Activated naive CD4-positive, alpha-beta T cell treated with anti-CD3 and anti-CD28 coated beads, Interleukin-2, amount 10 ng/mL, durations not matched to agents 7 days and 5 days (primary cell): Measurements from ENCODE around the gene GREB1L.

Experiments
- CTCF ChIA-PET: fragments of 350-600 bp; sonication (Branson Sonifier 250); formaldehyde crosslinking; loops from one replicate; lab custom pipeline; 2021; ENCODE audit warnings: antibody characterized with exemption; lab: Charles Lee
- DNase-seq: peaks from one replicate; pipeline ENCODE4 v3.0.0-alpha.2; 2020
- H3K27ac Mint-ChIP-seq: one replicate; pipeline ENCODE4 v1.8.0; 2021; ENCODE audit warnings: mild to moderate bottlenecking, moderate library complexity, mixed read lengths
- H3K27me3 Mint-ChIP-seq: one replicate; pipeline ENCODE4 v1.8.0; 2021; ENCODE audit warnings: mild to moderate bottlenecking, mixed read lengths
- H3K36me3 Mint-ChIP-seq: one replicate; pipeline ENCODE4 v1.8.0; 2021; ENCODE audit warnings: mixed read lengths
- H3K4me1 Mint-ChIP-seq: one replicate; pipeline ENCODE4 v1.8.0; 2021; ENCODE audit warnings: mixed read lengths
- H3K4me3 Mint-ChIP-seq: one replicate; pipeline ENCODE4 v1.8.0; 2021; ENCODE audit warnings: mild to moderate bottlenecking, moderate library complexity, mixed read lengths
- H3K9me3 Mint-ChIP-seq: one replicate; pipeline ENCODE4 v1.8.0; 2021; ENCODE audit warnings: mixed read lengths

Gene GREB1L

DNA sequence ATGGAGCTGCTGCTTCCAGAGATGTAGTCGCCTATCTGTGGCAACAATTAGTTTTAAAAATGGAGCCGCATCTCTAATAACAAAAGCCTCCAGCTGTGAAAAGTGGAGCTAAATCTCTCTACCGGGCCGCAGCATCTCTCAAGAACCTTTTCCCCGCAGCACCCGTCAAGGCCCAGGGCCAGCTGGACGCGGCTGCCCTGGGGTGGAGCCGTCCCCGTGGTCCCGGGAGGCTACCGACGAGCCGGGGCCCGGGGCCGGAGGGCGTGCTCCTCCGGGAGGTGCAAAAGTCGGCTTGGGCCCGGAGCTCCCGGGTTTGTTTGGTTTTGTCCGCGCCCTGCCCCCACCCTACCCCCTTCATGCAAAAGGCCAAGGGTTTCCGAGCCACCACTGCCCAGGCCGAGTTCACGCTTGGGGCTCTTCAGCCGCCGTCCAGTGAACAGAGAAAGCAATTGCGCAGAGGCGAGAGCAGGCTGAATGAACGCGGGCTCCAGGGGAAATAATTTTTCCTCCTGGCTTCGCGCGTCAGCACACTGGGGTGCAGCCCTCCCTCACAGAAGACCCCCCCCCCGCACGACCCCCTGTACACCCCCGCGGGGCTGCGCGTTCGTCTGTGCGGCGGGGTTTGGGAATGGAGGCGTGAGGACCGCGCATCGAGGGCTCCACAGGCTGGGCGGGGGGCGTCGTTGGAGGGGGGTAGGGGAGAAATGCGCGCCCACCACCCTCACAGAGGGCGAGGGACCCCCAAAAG is 557 bp upstream of the GREB1L start:
- DNase-seq = no peak
- H3K4me3 Mint-ChIP-seq = no peak overlapping the region

DNA sequence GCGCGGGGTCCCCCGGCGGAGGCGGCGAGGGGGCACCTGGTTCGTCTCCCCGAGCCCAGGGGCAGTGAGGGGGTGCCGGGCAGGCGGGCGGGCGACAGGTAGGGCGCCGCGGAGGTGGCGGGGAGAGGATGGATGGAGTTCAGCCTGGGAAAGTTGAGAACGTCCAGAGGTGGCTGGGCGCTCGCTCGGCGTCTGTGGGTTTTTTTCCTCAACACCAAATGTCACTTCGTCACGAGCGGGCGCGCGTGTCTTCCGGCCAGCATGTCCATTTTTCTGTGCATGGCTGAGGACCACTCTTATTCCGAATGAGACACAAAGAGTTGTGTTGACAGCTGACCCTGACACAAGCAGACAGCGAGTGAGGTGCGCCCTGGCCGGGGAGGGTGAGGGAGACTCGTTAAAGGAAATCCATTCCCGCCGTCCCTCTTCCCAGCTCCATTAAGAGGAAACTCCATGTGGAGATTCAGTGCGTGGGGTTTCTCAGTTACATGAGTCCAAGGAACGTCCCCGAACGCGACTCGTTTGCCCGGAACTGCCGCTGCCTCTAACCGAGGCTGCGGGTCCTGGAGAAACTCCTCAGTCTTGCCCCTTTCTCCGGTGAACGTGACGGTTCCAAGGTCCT is 859 bp downstream of the GREB1L start:
- Mint-ChIP-seq H3K27me3 (peaks cover 58% of the 10 kb centered on the region), H3K4me1 (peaks cover 5% of the 10 kb centered on the region), H3K9me3 (no peaks in the 10 kb centered on the region), H3K27ac (no peak overlapping the region), H3K4me3 (peak overlapping the region; percentile 29), H3K36me3 (no peaks in the 10 kb centered on the region)
- CTCF ChIA-PET = no interaction called here
- no peak for DNase-seq

More for the DNA sequence above, 557 bp upstream of the GREB1L start:
- Mint-ChIP-seq H3K27ac (no peak overlapping the region), H3K4me1 (peaks cover 5% of the 10 kb centered on the region), H3K36me3 (no peaks in the 10 kb centered on the region), H3K27me3 (peaks cover 58% of the 10 kb centered on the region), H3K9me3 (no peaks in the 10 kb centered on the region)
- CTCF ChIA-PET = no interaction called here

DNA sequence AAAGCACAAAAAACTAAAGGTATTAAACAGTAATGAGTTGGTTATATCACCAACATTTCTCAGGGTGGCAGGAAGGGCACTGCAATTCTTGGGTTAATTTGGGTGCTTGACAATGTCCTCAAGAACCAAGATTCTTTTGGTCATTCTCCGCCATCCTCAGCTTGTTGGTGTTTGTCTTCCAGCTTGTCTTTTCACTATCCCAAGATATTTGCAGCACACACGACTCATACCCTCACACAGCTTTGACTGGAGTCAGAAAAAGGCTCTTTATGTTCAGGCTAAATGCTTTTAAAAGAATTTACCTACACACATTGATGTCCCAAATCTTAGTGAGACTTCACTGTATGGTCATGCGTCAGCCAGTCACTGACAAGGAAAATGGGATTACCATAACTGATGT is 12.5 kb downstream of the GREB1L start:
- CTCF ChIA-PET = no interaction called here
- H3K27ac Mint-ChIP-seq = no peak overlapping the region
- no peaks in the 10 kb centered on the region for H3K9me3 Mint-ChIP-seq
- no peaks in the 10 kb centered on the region for H3K4me1 Mint-ChIP-seq
- peaks cover 9% of the 10 kb centered on the region for H3K27me3 Mint-ChIP-seq
- no peak overlapping the region for H3K4me3 Mint-ChIP-seq
- DNase-seq = no peak
- H3K36me3 Mint-ChIP-seq = no peaks in the 10 kb centered on the region

DNA sequence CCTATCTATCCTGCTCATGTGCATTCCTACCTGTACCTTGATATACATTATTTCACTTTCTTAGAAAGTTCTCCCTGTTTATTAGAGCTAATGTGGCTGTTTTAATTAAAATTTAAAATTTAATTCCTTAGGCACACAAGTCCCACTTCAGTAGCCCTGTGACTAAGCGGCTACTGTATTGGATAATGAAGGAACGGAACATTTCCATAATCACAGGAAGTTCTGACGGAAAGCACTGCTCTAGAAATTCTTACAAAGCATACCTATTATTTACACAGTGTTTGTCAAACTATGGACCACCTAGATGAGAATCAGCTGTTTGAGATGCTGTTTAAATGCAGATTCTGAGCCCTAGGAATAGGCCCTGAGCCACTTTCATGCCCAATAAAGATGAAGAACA is 13.2 kb downstream of the GREB1L start:
- H3K36me3 Mint-ChIP-seq = no peaks in the 10 kb centered on the region
- peaks cover 5% of the 10 kb centered on the region for H3K27me3 Mint-ChIP-seq
- CTCF ChIA-PET = no interaction called here

DNA sequence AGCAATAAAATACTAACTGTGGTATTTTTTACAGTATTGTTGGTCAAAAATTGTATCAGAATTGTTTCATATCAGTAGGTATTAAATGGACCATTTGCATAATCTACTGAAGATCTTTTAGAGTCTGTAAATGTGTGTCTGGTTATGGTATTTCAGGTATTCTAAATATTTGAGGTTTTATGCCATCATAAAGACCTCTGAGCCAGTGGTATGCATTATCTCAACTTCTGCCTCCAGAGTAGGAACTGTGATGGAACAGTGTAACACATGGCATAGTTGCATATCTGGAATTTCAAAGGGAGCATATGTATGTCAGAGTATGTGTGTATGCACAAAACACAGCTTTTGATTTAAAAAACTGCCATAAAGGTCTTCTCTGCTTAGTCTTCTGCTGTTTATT is 15.4 kb downstream of the GREB1L start:
- DNase-seq = no peak
- Mint-ChIP-seq H3K9me3 (no peaks in the 10 kb centered on the region), H3K4me1 (no peaks in the 10 kb centered on the region), H3K36me3 (no peaks in the 10 kb centered on the region), H3K27me3 (peaks cover 5% of the 10 kb centered on the region), H3K4me3 (no peak overlapping the region), H3K27ac (no peak overlapping the region)
- CTCF ChIA-PET = no interaction called here

More for the DNA sequence above, 13.2 kb downstream of the GREB1L start:
- H3K9me3 Mint-ChIP-seq = no peaks in the 10 kb centered on the region
- no peak overlapping the region for H3K4me3 Mint-ChIP-seq
- no peak overlapping the region for H3K27ac Mint-ChIP-seq
- DNase-seq = no peak
- H3K4me1 Mint-ChIP-seq = no peaks in the 10 kb centered on the region

DNA sequence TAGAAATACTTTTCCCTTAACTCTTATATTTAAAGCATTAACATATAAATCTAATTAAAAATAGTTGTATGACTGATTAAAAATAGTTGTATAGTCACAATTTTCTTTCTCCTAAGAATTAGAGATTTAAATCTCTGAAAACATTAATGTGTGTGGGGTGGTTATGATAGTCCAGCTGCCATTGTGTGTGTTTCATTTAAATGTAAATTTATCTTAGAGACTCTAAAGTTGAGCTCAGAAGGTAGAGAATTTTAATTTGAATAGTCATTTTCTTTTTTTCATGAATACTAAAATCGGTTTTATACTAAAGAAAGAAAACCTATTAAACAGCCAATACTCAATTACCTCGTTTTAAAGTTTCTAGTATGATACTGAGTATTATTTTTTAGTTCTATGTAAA is 18.6 kb downstream of the GREB1L start:
- CTCF ChIA-PET = no interaction called here
- Mint-ChIP-seq H3K27ac (no peak overlapping the region), H3K36me3 (no peaks in the 10 kb centered on the region), H3K9me3 (no peaks in the 10 kb centered on the region), H3K4me3 (no peak overlapping the region), H3K27me3 (no peaks in the 10 kb centered on the region), H3K4me1 (no peaks in the 10 kb centered on the region)
- no peak for DNase-seq

DNA sequence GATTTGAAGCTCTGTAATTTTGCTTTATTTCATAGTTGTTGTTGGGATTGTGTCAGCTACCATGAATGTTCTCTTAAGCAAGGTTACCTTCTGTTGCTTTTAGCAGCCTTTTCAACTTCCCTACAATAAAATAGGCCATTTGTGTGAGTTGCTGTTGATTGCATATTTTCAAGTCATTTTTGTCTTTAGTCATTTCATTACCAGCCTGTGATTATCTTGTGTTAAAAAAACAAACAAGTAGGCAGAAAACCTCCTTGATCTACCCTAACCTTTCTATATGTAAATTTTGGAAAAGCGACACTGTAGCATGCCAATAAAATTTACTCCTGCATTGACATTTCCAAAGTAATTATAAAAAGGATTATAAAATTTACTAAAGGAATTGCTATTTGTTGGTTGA is 19.3 kb downstream of the GREB1L start:
- H3K9me3 Mint-ChIP-seq = no peaks in the 10 kb centered on the region
- H3K36me3 Mint-ChIP-seq = no peaks in the 10 kb centered on the region
- no peak for DNase-seq
- H3K27me3 Mint-ChIP-seq = no peaks in the 10 kb centered on the region
- CTCF ChIA-PET = no interaction called here
- no peak overlapping the region for H3K27ac Mint-ChIP-seq
- no peak overlapping the region for H3K4me3 Mint-ChIP-seq
- no peaks in the 10 kb centered on the region for H3K4me1 Mint-ChIP-seq

DNA sequence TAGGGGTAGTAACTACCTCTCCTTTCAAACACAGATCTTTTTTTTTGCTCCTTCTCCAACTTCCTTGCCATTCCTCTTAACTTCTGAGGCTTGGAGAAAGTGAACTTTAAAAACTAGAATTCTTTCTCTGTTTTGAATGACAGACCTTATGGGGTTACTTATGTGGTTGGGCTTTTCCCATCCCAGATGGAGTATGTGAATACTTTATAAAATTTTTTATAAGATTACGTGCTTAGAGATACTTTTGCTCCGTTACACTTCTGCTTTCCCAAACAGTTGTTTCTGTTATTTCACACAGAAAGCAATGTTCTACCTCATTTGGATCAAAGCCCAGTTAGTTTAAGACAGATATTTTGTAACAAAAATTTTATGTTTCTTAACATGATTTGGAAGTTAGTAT is 20.2 kb downstream of the GREB1L start:
- no peaks in the 10 kb centered on the region for H3K27me3 Mint-ChIP-seq
- no peak for DNase-seq
- no peaks in the 10 kb centered on the region for H3K9me3 Mint-ChIP-seq
- no peak overlapping the region for H3K4me3 Mint-ChIP-seq
- no peak overlapping the region for H3K27ac Mint-ChIP-seq
- CTCF ChIA-PET = no interaction called here
- H3K4me1 Mint-ChIP-seq = no peaks in the 10 kb centered on the region
- H3K36me3 Mint-ChIP-seq = no peaks in the 10 kb centered on the region

DNA sequence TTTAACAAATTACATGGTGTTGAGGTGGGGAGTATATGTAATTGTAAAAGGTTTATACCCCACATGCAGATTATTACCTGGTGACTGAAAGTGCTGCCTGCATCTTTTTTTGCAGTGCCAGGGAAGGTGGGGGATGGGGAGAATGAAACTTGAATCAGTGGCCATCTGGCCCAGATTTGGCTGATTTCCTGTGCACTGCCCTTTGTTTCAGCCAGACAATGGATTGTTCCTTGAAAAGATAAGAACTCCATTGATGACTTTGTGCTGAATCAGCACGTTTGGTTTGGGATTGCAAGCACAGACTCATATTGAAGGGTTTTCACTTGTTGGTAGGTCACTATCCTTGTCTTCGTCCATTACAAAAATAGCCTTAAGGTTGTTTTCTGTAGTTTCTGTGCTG is 20.9 kb downstream of the GREB1L start:
- no peaks in the 10 kb centered on the region for H3K4me1 Mint-ChIP-seq
- H3K36me3 Mint-ChIP-seq = no peaks in the 10 kb centered on the region
- no peak overlapping the region for H3K27ac Mint-ChIP-seq
- DNase-seq = no peak
- no peak overlapping the region for H3K4me3 Mint-ChIP-seq
- CTCF ChIA-PET = no interaction called here
- no peaks in the 10 kb centered on the region for H3K9me3 Mint-ChIP-seq
- H3K27me3 Mint-ChIP-seq = no peaks in the 10 kb centered on the region

DNA sequence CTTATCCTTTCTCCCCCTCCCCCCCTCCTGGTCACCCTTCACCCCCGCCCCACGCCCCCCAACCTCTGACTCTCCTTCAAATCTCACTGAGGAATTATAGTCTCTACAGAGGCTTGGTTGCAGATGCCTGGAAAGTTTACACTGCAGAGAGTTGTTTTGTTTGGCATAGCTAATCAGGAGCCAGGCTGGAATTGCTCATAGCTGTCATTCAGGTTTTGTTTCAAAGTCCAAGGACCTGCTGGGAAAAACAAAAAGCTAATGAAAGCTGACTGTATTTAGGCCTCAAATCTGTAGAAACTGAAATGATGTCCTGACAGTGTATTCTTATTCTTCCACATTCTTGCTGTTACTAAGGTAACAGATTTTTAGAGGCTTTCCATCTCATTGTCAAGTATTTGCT is 22.6 kb downstream of the GREB1L start:
- Mint-ChIP-seq H3K27ac (no peak overlapping the region), H3K9me3 (no peaks in the 10 kb centered on the region), H3K4me1 (no peaks in the 10 kb centered on the region), H3K4me3 (no peak overlapping the region), H3K36me3 (no peaks in the 10 kb centered on the region), H3K27me3 (no peaks in the 10 kb centered on the region)
- DNase-seq = no peak
- CTCF ChIA-PET = no interaction called here

DNA sequence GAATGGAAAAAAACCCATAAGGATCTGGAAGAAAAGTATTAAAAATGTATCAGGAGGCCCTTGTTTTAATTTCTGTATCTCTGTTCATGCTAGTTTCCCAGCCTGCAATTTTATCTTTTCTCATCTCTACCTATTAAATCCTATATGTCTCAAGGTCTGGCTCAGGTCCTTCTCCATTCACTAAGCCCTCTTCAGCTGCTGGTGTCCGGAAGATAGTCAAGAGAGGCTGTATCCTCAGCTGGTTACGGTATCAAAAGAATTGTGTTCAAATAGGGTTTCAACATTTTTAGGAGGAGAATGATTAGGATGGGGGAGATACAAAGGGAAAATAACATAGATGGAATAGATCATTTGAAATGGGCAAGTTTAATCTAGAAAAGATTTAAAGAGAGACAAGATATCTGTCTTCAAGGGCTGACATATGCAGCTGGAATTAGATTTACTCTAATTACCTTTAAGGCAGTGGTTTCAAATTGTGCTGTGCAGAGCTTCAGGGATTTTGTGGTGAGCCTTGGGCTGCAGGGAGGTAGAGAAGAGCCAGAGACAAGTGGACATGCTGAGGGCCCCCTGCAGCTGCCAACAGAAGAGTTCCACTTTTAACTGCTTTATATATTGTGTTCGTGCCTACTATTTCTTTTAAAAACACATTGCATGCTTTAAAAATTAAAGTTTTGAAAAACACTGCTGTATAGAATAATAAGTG is 24.1 kb downstream of the GREB1L start:
- Mint-ChIP-seq H3K4me3 (no peak overlapping the region), H3K27me3 (no peaks in the 10 kb centered on the region), H3K36me3 (no peaks in the 10 kb centered on the region), H3K9me3 (no peaks in the 10 kb centered on the region), H3K4me1 (no peaks in the 10 kb centered on the region), H3K27ac (no peak overlapping the region)
- no peak for DNase-seq
- CTCF ChIA-PET = no interaction called here

DNA sequence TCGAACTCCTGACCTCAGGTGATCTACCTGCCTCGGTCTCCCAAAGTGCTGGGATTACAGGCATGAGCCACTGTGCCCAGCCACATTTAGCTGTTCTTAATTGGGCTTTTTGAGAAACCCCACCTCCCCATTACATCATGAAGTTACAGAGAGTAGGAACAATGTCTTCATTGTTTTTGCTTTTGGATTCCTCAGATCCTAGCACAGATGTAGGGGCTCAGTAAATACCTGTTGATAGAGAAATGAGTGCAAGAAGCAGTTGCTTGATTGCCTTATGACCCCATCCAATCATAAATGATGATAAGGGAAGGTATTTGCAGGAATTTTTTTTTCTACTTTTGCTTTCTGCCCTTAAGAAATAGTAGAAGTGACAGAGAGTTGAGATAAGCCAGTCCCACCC is 25.4 kb downstream of the GREB1L start:
- no peak overlapping the region for H3K27ac Mint-ChIP-seq
- DNase-seq = no peak
- no peaks in the 10 kb centered on the region for H3K9me3 Mint-ChIP-seq
- H3K27me3 Mint-ChIP-seq = no peaks in the 10 kb centered on the region
- H3K4me3 Mint-ChIP-seq = no peak overlapping the region
- no peaks in the 10 kb centered on the region for H3K4me1 Mint-ChIP-seq
- CTCF ChIA-PET = no interaction called here
- H3K36me3 Mint-ChIP-seq = no peaks in the 10 kb centered on the region

DNA sequence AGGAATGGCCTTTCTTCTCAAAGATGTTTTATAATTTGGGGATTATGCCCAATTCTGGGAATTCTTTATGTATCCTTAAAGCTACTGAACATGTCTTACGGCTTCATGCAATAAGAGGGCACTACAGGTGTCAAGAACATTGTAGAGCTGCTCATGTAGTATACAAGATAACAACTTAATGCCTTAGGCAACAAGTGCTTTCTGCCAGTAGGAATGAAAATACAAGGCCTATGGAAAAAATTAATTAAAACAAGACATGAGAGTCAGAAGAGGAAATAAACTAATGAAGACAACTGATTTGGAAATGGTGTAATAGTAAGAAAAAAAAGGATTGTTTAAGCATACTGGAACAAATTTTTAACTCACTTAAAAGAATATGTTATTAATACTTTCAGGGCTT is 27.3 kb downstream of the GREB1L start:
- Mint-ChIP-seq H3K27me3 (no peaks in the 10 kb centered on the region), H3K4me3 (no peak overlapping the region), H3K9me3 (no peaks in the 10 kb centered on the region)

DNA sequence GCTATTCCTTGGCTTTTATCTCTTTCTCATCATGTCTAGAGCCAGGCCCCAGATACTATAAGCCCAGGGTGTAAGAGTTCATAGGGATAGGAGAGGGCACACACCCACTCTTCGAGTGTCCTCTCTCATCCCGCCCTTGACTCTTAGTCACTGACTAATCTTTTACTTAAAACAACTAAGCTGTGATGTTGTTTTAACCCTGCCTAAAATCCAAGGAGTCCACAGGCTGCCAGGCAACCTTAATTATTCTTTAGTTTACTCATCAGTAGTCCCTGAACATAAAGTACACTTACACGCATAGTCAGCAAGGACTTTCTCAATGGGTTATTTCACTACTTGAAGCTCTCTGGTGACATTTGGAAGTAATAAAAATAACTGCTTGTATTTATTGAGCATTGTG is 28.4 kb downstream of the GREB1L start:
- Mint-ChIP-seq H3K9me3 (no peaks in the 10 kb centered on the region), H3K4me3 (no peak overlapping the region), H3K36me3 (no peaks in the 10 kb centered on the region), H3K27me3 (no peaks in the 10 kb centered on the region), H3K4me1 (no peaks in the 10 kb centered on the region), H3K27ac (no peak overlapping the region)
- no peak for DNase-seq
- CTCF ChIA-PET = no interaction called here

More for the DNA sequence above, 27.3 kb downstream of the GREB1L start:
- Mint-ChIP-seq H3K4me1 (no peaks in the 10 kb centered on the region), H3K36me3 (no peaks in the 10 kb centered on the region), H3K27ac (no peak overlapping the region)
- CTCF ChIA-PET = no interaction called here
- DNase-seq = no peak

DNA sequence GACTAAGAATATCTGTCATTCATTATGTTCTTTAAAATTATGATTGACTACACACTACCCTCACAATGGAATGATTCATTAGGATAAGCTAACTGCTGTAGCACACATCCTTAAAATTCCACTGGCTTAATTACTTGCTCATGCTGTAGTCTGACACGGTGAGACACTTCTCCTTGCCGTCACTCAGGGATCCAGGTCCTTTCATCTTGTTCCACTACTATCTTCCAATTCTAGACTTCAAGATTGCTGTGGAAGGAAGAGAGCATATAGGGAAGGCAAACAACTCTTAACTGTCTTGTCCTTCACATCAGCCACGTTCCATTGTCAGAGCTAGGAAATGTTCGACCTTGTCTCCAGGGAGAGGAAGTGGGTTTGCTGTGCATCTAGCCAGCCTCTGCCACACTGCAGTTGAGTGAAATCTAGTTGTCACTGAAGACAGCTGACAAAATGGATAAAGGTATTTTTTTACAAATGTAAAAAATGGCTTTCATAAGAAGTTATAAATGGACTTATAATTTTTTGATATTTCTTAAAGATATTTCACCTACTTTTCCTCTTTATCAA is 30.1 kb downstream of the GREB1L start:
- H3K4me1 Mint-ChIP-seq = no peaks in the 10 kb centered on the region
- H3K9me3 Mint-ChIP-seq = no peaks in the 10 kb centered on the region
- CTCF ChIA-PET = no interaction called here
- H3K27ac Mint-ChIP-seq = no peak overlapping the region
- peaks cover 3% of the 10 kb centered on the region for H3K27me3 Mint-ChIP-seq
- no peaks in the 10 kb centered on the region for H3K36me3 Mint-ChIP-seq
- no peak for DNase-seq
- no peak overlapping the region for H3K4me3 Mint-ChIP-seq
